Erythroblast (primary cell): Measurements from ENCODE around the gene SMARCC2.

Experiments
- GATA1 ChIP-seq: IDR thresholded peaks from 2 replicates; pipeline ENCODE4 v1.6.1; 2011; ENCODE audit warnings: low read depth, mild to moderate bottlenecking, control low read depth, low read length, moderate library complexity
- POLR2A ChIP-seq: IDR thresholded peaks from 2 replicates; pipeline ENCODE4 v1.6.1; 2011; ENCODE audit warnings: mild to moderate bottlenecking, low read length

GRCh38 chr12:56206452-56207166 is 17.3 kb upstream of the SMARCC2 start:
- TF ChIP-seq POLR2A = no peak
- no peak for TF ChIP-seq GATA1
